GM12801 (cell line): ENCODE measurements around the gene SLC13A3.

Source experiments
- CTCF ChIP-seq: IDR thresholded peaks from one replicate; pipeline ENCODE4 v1.5.1; 2011; ENCODE audit warnings: control low read depth; ENCODE audit not compliant: insufficient read length; ENCODE audit errors: extremely low read depth

Gene SLC13A3

DNA sequence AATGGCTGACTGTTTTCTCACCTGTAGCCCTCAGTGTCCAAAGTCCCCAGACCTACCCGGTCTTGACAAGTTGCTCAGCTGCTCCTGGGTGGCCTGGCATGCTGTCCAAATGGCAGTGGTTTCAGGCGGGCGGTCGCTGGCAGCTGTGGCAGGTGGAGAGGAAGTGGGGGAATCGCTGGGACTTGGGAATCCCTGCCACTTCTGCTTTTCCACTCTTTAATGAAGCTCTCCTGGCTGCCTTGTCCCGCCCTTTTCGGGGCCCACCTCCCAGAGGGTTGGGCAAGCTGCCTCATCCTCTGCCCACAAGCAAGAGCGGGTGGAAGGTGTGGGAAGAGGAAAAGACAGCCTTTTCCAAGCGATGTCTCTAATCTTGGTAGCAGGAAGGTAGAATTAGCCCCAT is 100.8 kb downstream of the SLC13A3 start, which contains the start of gene OCSTAMP:
OCSTAMP (minus strand) TSS at position 194 of the 400 bp plus-strand sequence; CDS start at position 100, 94 bp downstream.
- TF ChIP-seq CTCF, result no peak

DNA sequence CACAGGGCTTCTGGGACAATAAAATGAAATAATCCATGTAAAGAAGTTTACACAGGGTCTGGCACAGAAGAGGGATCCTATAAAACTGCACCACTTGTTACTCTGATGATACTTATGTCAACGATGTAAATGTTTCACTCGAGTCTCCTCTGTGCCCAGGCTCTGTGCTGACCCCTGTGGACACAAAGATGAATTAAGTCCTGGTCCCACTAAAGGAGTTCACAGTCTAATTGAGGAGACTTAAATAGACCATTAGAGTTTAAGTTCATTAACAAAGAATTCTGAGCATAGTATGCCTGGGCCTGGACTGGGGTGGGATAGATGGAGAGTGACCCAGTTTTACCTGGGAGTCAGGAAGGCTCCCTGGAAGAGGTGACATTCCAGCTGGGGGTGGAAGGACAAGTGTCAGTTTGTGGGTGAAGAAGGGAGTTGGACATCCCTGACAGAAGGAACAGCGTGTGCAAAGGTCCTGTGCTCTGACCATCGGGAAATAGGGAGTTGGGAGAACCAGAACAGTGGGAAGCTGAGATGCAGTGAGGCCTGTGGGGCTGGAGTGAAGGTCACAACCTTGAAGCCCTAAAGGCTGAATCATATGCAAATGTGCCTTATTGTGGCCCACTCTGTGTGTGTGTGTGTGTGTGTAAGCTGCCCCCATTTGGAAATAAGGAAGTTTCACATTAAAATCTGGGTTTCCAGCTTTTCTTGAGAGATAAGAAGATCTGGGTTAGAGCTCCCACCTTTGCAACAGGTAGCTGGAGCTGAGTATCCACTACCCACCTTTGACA is 101.9 kb downstream of the SLC13A3 start:
- TF ChIP-seq CTCF, result no peak

DNA sequence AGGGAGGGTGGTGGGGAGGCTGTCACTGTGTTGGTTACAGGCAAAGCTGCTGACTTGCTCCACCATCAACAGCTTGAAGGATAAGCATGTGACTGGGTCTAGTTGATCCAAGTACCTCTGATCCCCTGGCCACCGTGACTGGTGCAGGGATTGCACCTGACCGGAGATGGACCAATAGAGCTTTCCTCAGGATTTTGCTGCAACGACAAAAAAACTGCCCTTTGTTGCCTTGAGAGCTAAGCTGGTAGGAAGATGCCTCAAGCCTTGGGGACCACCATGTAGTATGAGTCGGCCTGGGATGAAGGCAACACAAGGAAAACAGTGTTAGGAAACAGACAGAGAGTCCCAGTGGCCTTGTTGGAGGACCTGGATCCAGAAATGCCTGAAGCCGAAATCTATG is 102.6 kb downstream of the SLC13A3 start:
- no peak for TF ChIP-seq CTCF

DNA sequence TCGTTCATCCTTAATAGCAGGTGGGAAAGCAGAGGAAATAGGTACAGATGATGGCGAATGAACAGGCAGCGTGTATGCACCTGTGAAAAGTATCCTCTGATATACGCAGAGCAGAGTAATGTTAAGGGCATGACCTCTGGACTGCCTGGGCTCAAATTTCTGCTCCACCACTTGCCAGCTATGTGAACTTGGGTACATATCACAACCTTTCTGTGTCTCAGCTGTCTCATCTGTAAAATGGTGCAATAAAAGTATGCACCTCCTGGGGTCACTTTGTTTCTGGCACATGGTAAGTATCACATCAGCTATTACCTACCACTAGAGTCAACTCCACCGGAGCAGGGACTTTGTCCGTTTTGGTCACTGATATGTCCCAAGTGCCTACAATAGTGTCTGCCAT is 103.3 kb downstream of the SLC13A3 start:
- TF ChIP-seq CTCF, result no peak

GRCh38 chr20:46546936-46547335 is 104.3 kb downstream of the SLC13A3 start:
- no peak for TF ChIP-seq CTCF

DNA sequence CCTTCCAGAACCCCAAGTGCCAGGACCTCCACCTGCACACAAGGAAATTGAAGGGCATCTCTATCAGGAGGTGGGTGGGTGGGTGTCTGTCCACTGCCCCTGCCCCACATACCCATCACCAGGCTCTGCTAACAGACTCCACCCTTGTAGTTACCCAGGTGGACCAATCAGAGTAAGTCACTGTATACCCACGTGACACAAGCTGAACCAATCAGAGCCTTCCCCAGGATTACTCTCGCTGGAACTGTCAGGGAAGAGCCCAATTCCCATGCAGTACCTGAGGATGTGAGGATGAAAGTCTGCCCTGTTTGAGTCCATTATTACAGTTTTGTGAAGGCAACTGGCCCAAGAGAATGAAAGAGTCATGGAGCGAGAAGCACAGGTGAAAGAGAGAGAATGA is 105.0 kb downstream of the SLC13A3 start:
- no peak for TF ChIP-seq CTCF

DNA sequence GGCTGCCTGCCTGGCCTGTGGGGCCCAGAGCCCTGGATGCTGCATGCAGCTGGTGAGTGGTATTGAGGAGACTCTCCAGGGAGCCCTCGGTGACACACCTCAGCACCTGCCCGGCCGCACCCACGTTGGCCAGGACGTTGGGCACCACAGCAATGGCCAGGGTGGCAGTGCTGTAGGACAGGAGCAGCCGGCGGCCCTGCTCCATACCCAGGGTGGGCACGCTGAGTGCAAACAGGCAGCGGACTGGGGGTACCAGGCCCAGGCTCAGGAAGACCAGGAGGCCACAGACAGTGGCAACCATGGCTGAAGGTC is 105.5 kb downstream of the SLC13A3 start:
- TF ChIP-seq CTCF, result no peak
